Measurements from ENCODE around the gene CCR3. TPM values are rescaled to one million over a fixed set of nuclear protein-coding genes. Genes with fewer than 3 reads are reported as not detected.

CCR3 gene
- polyA plus RNA-seq, 3 donors = 0.08 to 0.21 TPM; not detected in 1

- DNase-seq (ENCODE audit: low read depth in 3 of 3, low spot score in 2 of 3) = no peak
Measured at GRCh38 chr3:46270474-46270873, 28.2 kb downstream of the CCR3 start.

- no peak for DNase-seq (ENCODE audit: low read depth in 3 of 3, low spot score in 2 of 3)
Measured at GRCh38 chr3:46271209-46271745, 29.0 kb downstream of the CCR3 start.

GRCh38 chr3:46272028-46272451 is 29.8 kb downstream of the CCR3 start:
- no peak for DNase-seq (ENCODE audit: low read depth in 3 of 3, low spot score in 2 of 3)

- DNase-seq (ENCODE audit: low read depth in 3 of 3, low spot score in 2 of 3) = no peak
Measured at GRCh38 chr3:46276497-46277099, 34.3 kb downstream of the CCR3 start.

- DNase-seq (ENCODE audit: low read depth in 3 of 3, low spot score in 2 of 3) = no peak
Measured at GRCh38 chr3:46277476-46277875, 35.2 kb downstream of the CCR3 start.

GRCh38 chr3:46278816-46279672 is 36.8 kb downstream of the CCR3 start:
- DNase-seq (ENCODE audit: low read depth in 3 of 3, low spot score in 2 of 3) = no peak

- DNase-seq (ENCODE audit: low read depth in 3 of 3, low spot score in 2 of 3) = no peak
Measured at GRCh38 chr3:46280105-46280797, 38.0 kb downstream of the CCR3 start.

GRCh38 chr3:46281551-46281950 is 39.3 kb downstream of the CCR3 start:
- DNase-seq (ENCODE audit: low read depth in 3 of 3, low spot score in 2 of 3) = no peak

- no peak for DNase-seq (ENCODE audit: low read depth in 3 of 3, low spot score in 2 of 3)
Measured at GRCh38 chr3:46282041-46282440, 39.8 kb downstream of the CCR3 start.

- DNase-seq (ENCODE audit: low read depth in 3 of 3, low spot score in 2 of 3) = no peak
Measured at GRCh38 chr3:46282696-46283095, 40.4 kb downstream of the CCR3 start.

- no peak for DNase-seq (ENCODE audit: low read depth in 3 of 3, low spot score in 2 of 3)
Measured at GRCh38 chr3:46283881-46284450, 41.7 kb downstream of the CCR3 start.

- DNase-seq (ENCODE audit: low read depth in 3 of 3, low spot score in 2 of 3) = no peak
Measured at GRCh38 chr3:46284981-46285683, 42.9 kb downstream of the CCR3 start.

- DNase-seq (ENCODE audit: low read depth in 3 of 3, low spot score in 2 of 3) = no peak
Measured at GRCh38 chr3:46285931-46286619, 43.8 kb downstream of the CCR3 start.

- DNase-seq (ENCODE audit: low read depth in 3 of 3, low spot score in 2 of 3) = no peak
Measured at GRCh38 chr3:46286947-46287565, 44.8 kb downstream of the CCR3 start.

- DNase-seq (ENCODE audit: low read depth in 3 of 3, low spot score in 2 of 3) = no peak
Measured at GRCh38 chr3:46289551-46289950, 47.3 kb downstream of the CCR3 start.

- DNase-seq (ENCODE audit: low read depth in 3 of 3, low spot score in 2 of 3) = no peak
Measured at GRCh38 chr3:46289966-46290365, 47.7 kb downstream of the CCR3 start.

GRCh38 chr3:46291046-46291445 is 48.8 kb downstream of the CCR3 start:
- no peak for DNase-seq (ENCODE audit: low read depth in 3 of 3, low spot score in 2 of 3)

- no peak for DNase-seq (ENCODE audit: low read depth in 3 of 3, low spot score in 2 of 3)
Measured at GRCh38 chr3:46293035-46293724, 50.9 kb downstream of the CCR3 start.

All from right renal cortex interstitium (tissue), 3 donors.